GM21447 (cell line): ENCODE data around the gene TMEM215.

ENCODE experiments used
- ATAC-seq: cut with Tn5 transposase; IDR thresholded peaks from one replicate; pipeline ENCODE4 v1.9.1; 2021; ENCODE audit not compliant: unreplicated experiment

The TMEM215 gene

DNA sequence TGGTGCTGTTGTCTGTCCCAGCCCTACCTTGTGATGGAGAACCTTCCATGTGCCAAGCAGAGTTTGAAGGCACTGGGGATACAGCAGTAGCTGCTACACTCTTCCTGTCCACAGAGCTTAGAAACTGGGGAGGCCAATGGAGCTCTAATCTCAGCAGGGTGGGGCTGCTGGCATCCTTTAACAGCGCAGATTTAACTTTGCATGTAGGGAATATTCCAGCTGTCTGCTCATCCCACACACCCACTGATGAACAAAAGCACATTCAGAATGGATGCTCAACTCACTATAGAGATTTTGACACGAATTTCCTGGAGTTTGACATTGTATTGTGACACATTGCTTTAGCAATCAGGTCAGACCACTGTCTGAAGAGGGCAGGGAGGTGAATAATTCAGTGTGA lies 49.0 kb downstream of the TMEM215 start:
- no peak for ATAC-seq
